ENCODE results near the gene ITPA. TPM values are rescaled to one million over a fixed set of nuclear protein-coding genes. Genes with fewer than 3 reads are reported as not detected.

ITPA gene
- total and polyA plus RNA-seq, 2 of the 13 experiments (the other 11 are each of a cell fraction or from before 2014, with no cell fraction given), result 60.1 to 103 TPM

- peak; percentile 79; the same call in 1 of the 2 replicates for TF ChIP-seq ZNF337 (CRISPR knock-in tag; IDR thresholded peaks at IDR 0.05; ENCODE audit: borderline replicate concordance, low read depth)
- no peak for TF ChIP-seq NPAS2 (CRISPR knock-in tag; IDR thresholded peaks at IDR 0.05; ENCODE audit: borderline replicate concordance)
- no peak for TF ChIP-seq ZSCAN5A (CRISPR knock-in tag; IDR thresholded peaks at IDR 0.05; ENCODE audit: borderline replicate concordance)
- TF ChIP-seq ZNF564 (CRISPR knock-in tag; IDR thresholded peaks at IDR 0.05), result peak; percentile 96
- TF ChIP-seq ATF4 (CRISPR knock-in tag; IDR thresholded peaks at IDR 0.05), result peak in 1 of 2 experiments; percentile 84; a peak in 2 of 4 replicates
- peak; percentile 41; the same call in 1 of the 2 replicates for TF ChIP-seq ZNF646 (CRISPR knock-in tag; IDR thresholded peaks at IDR 0.05)
- peak; percentile 84; the same call in 1 of the 2 replicates for TF ChIP-seq PRDM10 (CRISPR knock-in tag; IDR thresholded peaks at IDR 0.05; ENCODE audit: low read depth)
- TF ChIP-seq FLYWCH1 (CRISPR knock-in tag; IDR thresholded peaks at IDR 0.05), result no peak
- no peak for TF ChIP-seq PBX2 (CRISPR knock-in tag; IDR thresholded peaks at IDR 0.05)
- peak; percentile 94 for TF ChIP-seq RARA (CRISPR knock-in tag; IDR thresholded peaks at IDR 0.05)
- peak; percentile 81 for TF ChIP-seq SALL2 (CRISPR knock-in tag; IDR thresholded peaks at IDR 0.05)
Measured at GRCh38 chr20:3222635-3223600, 13.6 kb downstream of the ITPA start (continued).

All from HepG2 (cell line).